HepG2 (cell line): ENCODE results near the gene ZMAT2. TPM values are rescaled to one million over a fixed set of nuclear protein-coding genes. Genes with fewer than 3 reads are reported as not detected.

Source experiments
- CSRNP2 ChIP-seq: sonication (generic); formaldehyde crosslinking; conservative IDR thresholded peaks from 2 replicates; pipeline ENCODE4 v1.8.0; 2022; ENCODE audit warnings: low read depth, missing genetic modification reagents
- EHMT2 ChIP-seq: fragments of 200-600 bp; sonication (generic); IDR thresholded peaks from 2 replicates; pipeline ENCODE4 v1.7.0; 2017; ENCODE audit warnings: antibody characterized with exemption, low read depth, low read length, borderline replicate concordance
- GPBP1L1 ChIP-seq: sonication (generic); formaldehyde crosslinking; IDR thresholded peaks from 2 replicates; pipeline ENCODE4 v1.5.0; 2020; ENCODE audit warnings: mild to moderate bottlenecking, missing genetic modification reagents
- HBP1 ChIP-seq: IDR thresholded peaks from 2 replicates; pipeline ENCODE4 v1.6.1; 2016; ENCODE audit warnings: low read depth, control low read depth
- HDAC2 ChIP-seq: sonication (generic); formaldehyde crosslinking; IDR thresholded peaks from 2 replicates; pipeline ENCODE4 v1.4.0; 2020; ENCODE audit warnings: missing genetic modification reagents
- MXD4 ChIP-seq: IDR thresholded peaks from 2 replicates; pipeline ENCODE4 v1.6.1; 2016; ENCODE audit warnings: mild to moderate bottlenecking, missing biosample characterization, missing genetic modification reagents
- NFE2 ChIP-seq: sonication (generic); formaldehyde crosslinking; IDR thresholded peaks from 2 replicates; pipeline ENCODE4 v1.4.0; 2020; ENCODE audit warnings: missing genetic modification reagents
- NFYB ChIP-seq: sonication (generic); formaldehyde crosslinking; IDR thresholded peaks from 2 replicates; pipeline ENCODE4 v1.4.0; 2020; ENCODE audit warnings: missing genetic modification reagents
- PLRG1 ChIP-seq: fragments of 450-650 bp; conservative IDR thresholded peaks from 2 replicates; pipeline ENCODE4 v1.6.1; 2016
- RFX1 ChIP-seq: fragments of 450-650 bp; IDR thresholded peaks from 2 replicates; pipeline ENCODE4 v1.6.1; 2017
- SPEN ChIP-seq: sonication (generic); formaldehyde crosslinking; IDR thresholded peaks from 2 replicates; pipeline ENCODE4 v1.5.1; 2020; ENCODE audit warnings: low read depth, mild to moderate bottlenecking, missing genetic modification reagents
- YY1 ChIP-seq: IDR thresholded peaks from 2 replicates; pipeline ENCODE4 v1.6.1; 2011; ENCODE audit warnings: low read length, low read depth, moderate library complexity, mild to moderate bottlenecking; ENCODE audit not compliant: insufficient read depth, insufficient replicate concordance
- ZBTB42 ChIP-seq: sonication (generic); formaldehyde crosslinking; IDR thresholded peaks from 2 replicates; pipeline ENCODE4 v1.5.0; 2020; ENCODE audit warnings: mild to moderate bottlenecking, missing genetic modification reagents
- ZMYM4 ChIP-seq: sonication (generic); formaldehyde crosslinking; IDR thresholded peaks from 2 replicates; pipeline ENCODE4 v1.8.1; 2023; ENCODE audit warnings: mild to moderate bottlenecking, missing genetic modification reagents
- ZNF10 ChIP-seq: sonication (generic); formaldehyde crosslinking; IDR thresholded peaks from 2 replicates; pipeline ENCODE4 v1.4.0; 2020; ENCODE audit warnings: mild to moderate bottlenecking, low read depth, missing genetic modification reagents, borderline replicate concordance
- ZNF101 ChIP-seq: sonication (generic); formaldehyde crosslinking; IDR thresholded peaks from 2 replicates; pipeline ENCODE4 v1.4.0; 2020; ENCODE audit warnings: mild to moderate bottlenecking, low read depth, missing genetic modification reagents, borderline replicate concordance
- ZNF263 ChIP-seq: sonication (generic); formaldehyde crosslinking; IDR thresholded peaks from 2 replicates; pipeline ENCODE4 v1.4.0; 2020; ENCODE audit warnings: missing genetic modification reagents
- polyA plus RNA-seq, 8 experiments: library from polyadenylated mRNA; depleted of rRNA in 3 of 8; stranded (reverse) in 7 of 8; unstranded in 1 of 8; fragments of >200 nt; fragmentation: Illumina TruSeq in 4 of 8; extraction: Trizol in 4 of 8; gene quantifications; 2 replicates each; pipeline versions ENCODE4 v1.2.1 to v1.2.3, GENCODE V29; 2011 to 2016; ENCODE audit warnings: low read depth in 4 of 8, missing spikeins in 1 of 8, mixed read lengths in 1 of 8; ENCODE audit not compliant: insufficient read depth in 1 of 8
- total RNA-seq, 5 experiments: library from RNA; depleted of rRNA; stranded (reverse); fragments of >200 nt; fragmentation: Illumina TruSeq; extraction: Trizol; gene quantifications; 2 replicates each; pipeline ENCODE4 v1.2.3, GENCODE V29; 2016; ENCODE audit warnings: low read depth in 1 of 5
- TF ChIP-seq, protein P1 (sequence below): sonication (generic); formaldehyde crosslinking; IDR thresholded peaks from 2 replicates; pipeline ENCODE4 v1.5.0; 2020; ENCODE audit warnings: mild to moderate bottlenecking, missing genetic modification reagents, moderate library complexity
- TF ChIP-seq, protein P2 (sequence below): sonication (generic); formaldehyde crosslinking; IDR thresholded peaks from 2 replicates; pipeline ENCODE4 v1.5.0; 2020; ENCODE audit warnings: missing genetic modification reagents
- TF ChIP-seq, protein P3 (sequence below): sonication (generic); formaldehyde crosslinking; IDR thresholded peaks from 2 replicates; pipeline ENCODE4 v1.4.0; 2020; ENCODE audit warnings: missing genetic modification reagents, mild to moderate bottlenecking, borderline replicate concordance

ZMAT2 gene
- total and polyA plus RNA-seq, 2 of the 13 experiments (the other 11 are each of a cell fraction or from before 2014, with no cell fraction given): 35.4 to 92.8 TPM

GRCh38 chr5:140725799-140726471, 25.7 kb downstream of the ZMAT2 start (continued):
- TF ChIP-seq CSRNP2 (CRISPR knock-in tag) (no peak), EHMT2 (no peak), ZBTB42 (CRISPR knock-in tag) (no peak), NFYB (CRISPR knock-in tag) (no peak; the same call in 1 of the 2 replicates), YY1 (peak; percentile 33), ZMYM4 (CRISPR knock-in tag) (peak; percentile 65), HDAC2 (CRISPR knock-in tag) (peak; percentile 49), RFX1 (no peak), ZNF10 (no peak), NFE2 (no peak), MXD4 (no peak), ZNF101 (no peak), ZNF263 (CRISPR knock-in tag) (peak; percentile 37; the same call in 1 of the 2 replicates), SPEN (CRISPR knock-in tag) (no peak), HBP1 (CRISPR knock-in tag) (no peak), PLRG1 (no peak), GPBP1L1 (CRISPR knock-in tag) (no peak)
- TF ChIP-seq, protein P1, sequence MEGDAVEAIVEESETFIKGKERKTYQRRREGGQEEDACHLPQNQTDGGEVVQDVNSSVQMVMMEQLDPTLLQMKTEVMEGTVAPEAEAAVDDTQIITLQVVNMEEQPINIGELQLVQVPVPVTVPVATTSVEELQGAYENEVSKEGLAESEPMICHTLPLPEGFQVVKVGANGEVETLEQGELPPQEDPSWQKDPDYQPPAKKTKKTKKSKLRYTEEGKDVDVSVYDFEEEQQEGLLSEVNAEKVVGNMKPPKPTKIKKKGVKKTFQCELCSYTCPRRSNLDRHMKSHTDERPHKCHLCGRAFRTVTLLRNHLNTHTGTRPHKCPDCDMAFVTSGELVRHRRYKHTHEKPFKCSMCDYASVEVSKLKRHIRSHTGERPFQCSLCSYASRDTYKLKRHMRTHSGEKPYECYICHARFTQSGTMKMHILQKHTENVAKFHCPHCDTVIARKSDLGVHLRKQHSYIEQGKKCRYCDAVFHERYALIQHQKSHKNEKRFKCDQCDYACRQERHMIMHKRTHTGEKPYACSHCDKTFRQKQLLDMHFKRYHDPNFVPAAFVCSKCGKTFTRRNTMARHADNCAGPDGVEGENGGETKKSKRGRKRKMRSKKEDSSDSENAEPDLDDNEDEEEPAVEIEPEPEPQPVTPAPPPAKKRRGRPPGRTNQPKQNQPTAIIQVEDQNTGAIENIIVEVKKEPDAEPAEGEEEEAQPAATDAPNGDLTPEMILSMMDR: no peak
- TF ChIP-seq, protein P2, sequence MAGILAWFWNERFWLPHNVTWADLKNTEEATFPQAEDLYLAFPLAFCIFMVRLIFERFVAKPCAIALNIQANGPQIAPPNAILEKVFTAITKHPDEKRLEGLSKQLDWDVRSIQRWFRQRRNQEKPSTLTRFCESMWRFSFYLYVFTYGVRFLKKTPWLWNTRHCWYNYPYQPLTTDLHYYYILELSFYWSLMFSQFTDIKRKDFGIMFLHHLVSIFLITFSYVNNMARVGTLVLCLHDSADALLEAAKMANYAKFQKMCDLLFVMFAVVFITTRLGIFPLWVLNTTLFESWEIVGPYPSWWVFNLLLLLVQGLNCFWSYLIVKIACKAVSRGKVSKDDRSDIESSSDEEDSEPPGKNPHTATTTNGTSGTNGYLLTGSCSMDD (CRISPR knock-in tag): no peak
- TF ChIP-seq, protein P3, sequence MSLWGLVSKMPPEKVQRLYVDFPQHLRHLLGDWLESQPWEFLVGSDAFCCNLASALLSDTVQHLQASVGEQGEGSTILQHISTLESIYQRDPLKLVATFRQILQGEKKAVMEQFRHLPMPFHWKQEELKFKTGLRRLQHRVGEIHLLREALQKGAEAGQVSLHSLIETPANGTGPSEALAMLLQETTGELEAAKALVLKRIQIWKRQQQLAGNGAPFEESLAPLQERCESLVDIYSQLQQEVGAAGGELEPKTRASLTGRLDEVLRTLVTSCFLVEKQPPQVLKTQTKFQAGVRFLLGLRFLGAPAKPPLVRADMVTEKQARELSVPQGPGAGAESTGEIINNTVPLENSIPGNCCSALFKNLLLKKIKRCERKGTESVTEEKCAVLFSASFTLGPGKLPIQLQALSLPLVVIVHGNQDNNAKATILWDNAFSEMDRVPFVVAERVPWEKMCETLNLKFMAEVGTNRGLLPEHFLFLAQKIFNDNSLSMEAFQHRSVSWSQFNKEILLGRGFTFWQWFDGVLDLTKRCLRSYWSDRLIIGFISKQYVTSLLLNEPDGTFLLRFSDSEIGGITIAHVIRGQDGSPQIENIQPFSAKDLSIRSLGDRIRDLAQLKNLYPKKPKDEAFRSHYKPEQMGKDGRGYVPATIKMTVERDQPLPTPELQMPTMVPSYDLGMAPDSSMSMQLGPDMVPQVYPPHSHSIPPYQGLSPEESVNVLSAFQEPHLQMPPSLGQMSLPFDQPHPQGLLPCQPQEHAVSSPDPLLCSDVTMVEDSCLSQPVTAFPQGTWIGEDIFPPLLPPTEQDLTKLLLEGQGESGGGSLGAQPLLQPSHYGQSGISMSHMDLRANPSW (CRISPR knock-in tag): peak; percentile 36; the same call in 1 of the 2 replicates
